ENCODE results near the gene SLC6A9.

- TF ChIP-seq CTCF (conservative IDR thresholded peaks at IDR 0.05; ENCODE audit: low read length) (no peak), EZH2phosphoT487 (IDR thresholded peaks at IDR 0.05; ENCODE audit: borderline replicate concordance, low read depth, low read length) (no peak)
Observed at GRCh38 chr1:43981636-43982035, 49.6 kb downstream of the SLC6A9 start.
